Measurements from ENCODE around the gene FRY. TPM values are rescaled to one million over a fixed set of nuclear protein-coding genes. Genes with fewer than 3 reads are reported as not detected.
A peak's percentile ranks its signal among the peaks of the same experiment; 100 is the strongest.

The FRY gene
- total and polyA plus RNA-seq, 2 of the 13 experiments (the other 11 are each of a cell fraction or from before 2014, with no cell fraction given) = 8.2 to 13.1 TPM

DNA sequence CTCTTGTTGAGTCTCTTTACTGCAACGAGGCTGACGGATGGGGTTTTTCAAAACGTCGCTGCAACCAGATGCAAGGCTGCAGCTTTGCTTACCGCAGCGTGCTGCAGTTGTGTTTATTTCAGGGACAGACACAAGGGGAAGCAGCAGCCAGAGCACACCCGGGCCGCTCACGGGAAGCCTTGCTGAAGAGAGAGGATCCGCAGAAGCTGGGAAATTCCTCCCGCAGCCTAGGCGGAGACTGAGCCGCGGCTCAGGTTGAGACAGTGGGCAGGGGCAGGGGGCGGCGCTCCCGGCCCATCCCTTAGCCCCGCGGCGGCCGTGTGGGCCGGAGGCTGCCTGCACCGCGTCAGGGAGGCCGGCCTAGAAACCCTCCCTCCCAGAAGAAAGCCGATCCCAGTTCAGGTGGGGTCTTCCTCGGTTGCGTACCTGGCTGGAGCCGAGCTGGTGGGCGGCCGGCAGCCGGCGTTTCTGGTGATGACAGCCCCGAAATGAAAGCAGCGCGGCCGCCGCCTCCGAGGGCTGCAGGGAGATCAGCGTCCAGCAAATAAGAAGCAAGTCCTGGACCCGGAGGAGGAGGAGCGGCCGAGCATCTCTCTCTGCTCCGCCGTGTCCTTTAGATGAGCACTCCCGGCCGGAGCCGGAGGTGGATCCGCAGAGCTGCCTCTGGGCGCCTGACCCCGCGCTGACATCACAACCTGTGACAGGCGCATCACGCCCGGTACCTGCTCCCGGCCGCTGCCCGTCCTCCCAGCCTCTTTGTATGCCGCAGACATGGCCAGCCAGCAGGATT, at the start of gene FRY (continued):
- TF ChIP-seq SKI (IDR thresholded peaks at IDR 0.05; ENCODE audit: partially characterized antibody) = peak; percentile 34
- TF ChIP-seq, protein P1, sequence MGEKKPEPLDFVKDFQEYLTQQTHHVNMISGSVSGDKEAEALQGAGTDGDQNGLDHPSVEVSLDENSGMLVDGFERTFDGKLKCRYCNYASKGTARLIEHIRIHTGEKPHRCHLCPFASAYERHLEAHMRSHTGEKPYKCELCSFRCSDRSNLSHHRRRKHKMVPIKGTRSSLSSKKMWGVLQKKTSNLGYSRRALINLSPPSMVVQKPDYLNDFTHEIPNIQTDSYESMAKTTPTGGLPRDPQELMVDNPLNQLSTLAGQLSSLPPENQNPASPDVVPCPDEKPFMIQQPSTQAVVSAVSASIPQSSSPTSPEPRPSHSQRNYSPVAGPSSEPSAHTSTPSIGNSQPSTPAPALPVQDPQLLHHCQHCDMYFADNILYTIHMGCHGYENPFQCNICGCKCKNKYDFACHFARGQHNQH (CRISPR knock-in tag; IDR thresholded peaks at IDR 0.05) = peak; percentile 60; the same call in 1 of the 2 replicates
- TF ChIP-seq, protein P2, sequence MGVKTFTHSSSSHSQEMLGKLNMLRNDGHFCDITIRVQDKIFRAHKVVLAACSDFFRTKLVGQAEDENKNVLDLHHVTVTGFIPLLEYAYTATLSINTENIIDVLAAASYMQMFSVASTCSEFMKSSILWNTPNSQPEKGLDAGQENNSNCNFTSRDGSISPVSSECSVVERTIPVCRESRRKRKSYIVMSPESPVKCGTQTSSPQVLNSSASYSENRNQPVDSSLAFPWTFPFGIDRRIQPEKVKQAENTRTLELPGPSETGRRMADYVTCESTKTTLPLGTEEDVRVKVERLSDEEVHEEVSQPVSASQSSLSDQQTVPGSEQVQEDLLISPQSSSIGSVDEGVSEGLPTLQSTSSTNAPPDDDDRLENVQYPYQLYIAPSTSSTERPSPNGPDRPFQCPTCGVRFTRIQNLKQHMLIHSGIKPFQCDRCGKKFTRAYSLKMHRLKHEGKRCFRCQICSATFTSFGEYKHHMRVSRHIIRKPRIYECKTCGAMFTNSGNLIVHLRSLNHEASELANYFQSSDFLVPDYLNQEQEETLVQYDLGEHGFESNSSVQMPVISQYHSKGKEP (CRISPR knock-in tag; IDR thresholded peaks at IDR 0.05) = 0 out of 2 replicates have a peak, but pooled peaks have one; percentile 15
- peak; percentile 43; the same call in 1 of the 2 replicates for TF ChIP-seq FOXC1 (CRISPR knock-in tag; IDR thresholded peaks at IDR 0.05; ENCODE audit: borderline replicate concordance)
- no peak; the same call in 1 of the 2 replicates for TF ChIP-seq ZNF747 (CRISPR knock-in tag; IDR thresholded peaks at IDR 0.05; ENCODE audit: borderline replicate concordance)
- TF ChIP-seq ASH2L (IDR thresholded peaks at IDR 0.05; ENCODE audit: insufficient read length, low read depth, low read length) = peak; percentile 81
- TF ChIP-seq, protein P3, sequence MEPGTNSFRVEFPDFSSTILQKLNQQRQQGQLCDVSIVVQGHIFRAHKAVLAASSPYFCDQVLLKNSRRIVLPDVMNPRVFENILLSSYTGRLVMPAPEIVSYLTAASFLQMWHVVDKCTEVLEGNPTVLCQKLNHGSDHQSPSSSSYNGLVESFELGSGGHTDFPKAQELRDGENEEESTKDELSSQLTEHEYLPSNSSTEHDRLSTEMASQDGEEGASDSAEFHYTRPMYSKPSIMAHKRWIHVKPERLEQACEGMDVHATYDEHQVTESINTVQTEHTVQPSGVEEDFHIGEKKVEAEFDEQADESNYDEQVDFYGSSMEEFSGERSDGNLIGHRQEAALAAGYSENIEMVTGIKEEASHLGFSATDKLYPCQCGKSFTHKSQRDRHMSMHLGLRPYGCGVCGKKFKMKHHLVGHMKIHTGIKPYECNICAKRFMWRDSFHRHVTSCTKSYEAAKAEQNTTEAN (CRISPR knock-in tag; conservative IDR thresholded peaks at IDR 0.05) = 0 out of 2 replicates have a peak, but pooled peaks have one; percentile 27
- TF ChIP-seq, protein P4, sequence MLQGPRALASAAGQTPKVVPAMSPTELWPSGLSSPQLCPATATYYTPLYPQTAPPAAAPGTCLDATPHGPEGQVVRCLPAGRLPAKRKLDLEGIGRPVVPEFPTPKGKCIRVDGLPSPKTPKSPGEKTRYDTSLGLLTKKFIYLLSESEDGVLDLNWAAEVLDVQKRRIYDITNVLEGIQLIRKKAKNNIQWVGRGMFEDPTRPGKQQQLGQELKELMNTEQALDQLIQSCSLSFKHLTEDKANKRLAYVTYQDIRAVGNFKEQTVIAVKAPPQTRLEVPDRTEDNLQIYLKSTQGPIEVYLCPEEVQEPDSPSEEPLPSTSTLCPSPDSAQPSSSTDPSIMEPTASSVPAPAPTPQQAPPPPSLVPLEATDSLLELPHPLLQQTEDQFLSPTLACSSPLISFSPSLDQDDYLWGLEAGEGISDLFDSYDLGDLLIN (CRISPR knock-in tag; IDR thresholded peaks at IDR 0.05; ENCODE audit: borderline replicate concordance) = no peak
- TF ChIP-seq ARNT (IDR thresholded peaks at IDR 0.05) = no peak
- TF ChIP-seq MXD4 (CRISPR knock-in tag; IDR thresholded peaks at IDR 0.05) = no peak
- peak; percentile 52; the same call in 1 of the 2 replicates for TF ChIP-seq KDM5A (IDR thresholded peaks at IDR 0.05; ENCODE audit: borderline replicate concordance, low read length)
- TF ChIP-seq GABPB1 (CRISPR knock-in tag; IDR thresholded peaks at IDR 0.05) = peak; percentile 76
- peak; percentile 70; the same call in 1 of the 2 replicates for TF ChIP-seq ZNF543 (CRISPR knock-in tag; IDR thresholded peaks at IDR 0.05)
- TF ChIP-seq, protein P5, sequence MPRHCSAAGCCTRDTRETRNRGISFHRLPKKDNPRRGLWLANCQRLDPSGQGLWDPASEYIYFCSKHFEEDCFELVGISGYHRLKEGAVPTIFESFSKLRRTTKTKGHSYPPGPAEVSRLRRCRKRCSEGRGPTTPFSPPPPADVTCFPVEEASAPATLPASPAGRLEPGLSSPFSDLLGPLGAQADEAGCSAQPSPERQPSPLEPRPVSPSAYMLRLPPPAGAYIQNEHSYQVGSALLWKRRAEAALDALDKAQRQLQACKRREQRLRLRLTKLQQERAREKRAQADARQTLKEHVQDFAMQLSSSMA (CRISPR knock-in tag; IDR thresholded peaks at IDR 0.05) = peak; percentile 32; the same call in 1 of the 2 replicates
- TF ChIP-seq FOXJ3 (CRISPR knock-in tag; IDR thresholded peaks at IDR 0.05; ENCODE audit: borderline replicate concordance) = peak; percentile 24; the same call in 1 of the 2 replicates
- TF ChIP-seq, protein P6, sequence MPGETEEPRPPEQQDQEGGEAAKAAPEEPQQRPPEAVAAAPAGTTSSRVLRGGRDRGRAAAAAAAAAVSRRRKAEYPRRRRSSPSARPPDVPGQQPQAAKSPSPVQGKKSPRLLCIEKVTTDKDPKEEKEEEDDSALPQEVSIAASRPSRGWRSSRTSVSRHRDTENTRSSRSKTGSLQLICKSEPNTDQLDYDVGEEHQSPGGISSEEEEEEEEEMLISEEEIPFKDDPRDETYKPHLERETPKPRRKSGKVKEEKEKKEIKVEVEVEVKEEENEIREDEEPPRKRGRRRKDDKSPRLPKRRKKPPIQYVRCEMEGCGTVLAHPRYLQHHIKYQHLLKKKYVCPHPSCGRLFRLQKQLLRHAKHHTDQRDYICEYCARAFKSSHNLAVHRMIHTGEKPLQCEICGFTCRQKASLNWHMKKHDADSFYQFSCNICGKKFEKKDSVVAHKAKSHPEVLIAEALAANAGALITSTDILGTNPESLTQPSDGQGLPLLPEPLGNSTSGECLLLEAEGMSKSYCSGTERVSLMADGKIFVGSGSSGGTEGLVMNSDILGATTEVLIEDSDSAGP (CRISPR knock-in tag; IDR thresholded peaks at IDR 0.05; ENCODE audit: borderline replicate concordance) = peak; percentile 76; the same call in 1 of the 2 replicates

All from HepG2 (cell line).